DND-41 (cell line): ENCODE results near the gene NOS2.

Source experiments
- CTCF ChIP-seq: IDR thresholded peaks from 2 replicates; pipeline ENCODE4 v1.5.1; 2012; ENCODE audit warnings: borderline replicate concordance, low read length, moderate library complexity, mild to moderate bottlenecking; ENCODE audit not compliant: poor library complexity, severe bottlenecking; ENCODE audit errors: extremely low read depth
- EZH2 ChIP-seq: IDR thresholded peaks from 3 replicates; pipeline ENCODE4 v1.6.1; 2012; ENCODE audit warnings: borderline replicate concordance, low read depth, mild to moderate bottlenecking, moderate library complexity, low read length, inconsistent platforms; ENCODE audit not compliant: severe bottlenecking

GRCh38 chr17:27832831-27833230, 32.5 kb upstream of the NOS2 start:
- no peak for TF ChIP-seq CTCF
- TF ChIP-seq EZH2 = no peak
